Stomach (tissue), 4 donors: ENCODE data around the gene LYSMD1.

ENCODE experiments used
- EP300 ChIP-seq: sonication (generic); formaldehyde crosslinking; IDR thresholded peaks from one replicate; pipeline ENCODE4 v1.6.1; 2017; ENCODE audit warnings: antibody characterized with exemption
- POLR2A ChIP-seq, 4 donors: fragments of 450-650 bp; IDR thresholded peaks; one replicate each; pipeline ENCODE4 v1.6.1; 2016; ENCODE audit warnings: antibody characterized with exemption in 4 of 4, control low read depth in 2 of 4, mild to moderate bottlenecking in 1 of 4, moderate library complexity in 1 of 4
- TF ChIP-seq, protein P1 (sequence below), 7 experiments: fragments of 450-650 bp in 4 of 7; fragments of 200-600 bp in 3 of 7; sonication (generic) in 3 of 7; IDR thresholded peaks; one replicate each; pipeline ENCODE4 v1.5.1; 2016 to 2019; ENCODE audit warnings: antibody characterized with exemption in 7 of 7, control low read depth in 2 of 7, mild to moderate bottlenecking in 1 of 7

DNA sequence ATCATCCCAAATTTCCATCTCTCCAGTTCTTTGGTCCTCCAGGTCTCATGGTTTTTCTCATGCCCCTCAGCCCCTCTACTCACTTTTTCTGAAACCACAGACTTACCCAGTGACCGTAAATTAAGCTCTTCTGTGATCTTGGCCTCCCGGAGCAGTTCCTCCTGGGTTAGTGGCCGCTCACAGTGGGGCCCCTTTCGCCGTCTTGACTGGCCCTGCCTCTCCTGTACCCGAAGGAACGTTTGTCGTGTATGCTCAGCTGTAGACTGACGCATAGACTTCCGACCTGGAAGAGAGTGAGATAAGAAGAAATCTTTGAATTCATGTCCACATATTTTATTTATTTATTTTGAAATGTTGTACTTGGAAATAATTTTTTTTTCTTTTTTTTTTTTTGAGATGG, 18.5 kb upstream of the LYSMD1 start:
- TF ChIP-seq, protein P1, sequence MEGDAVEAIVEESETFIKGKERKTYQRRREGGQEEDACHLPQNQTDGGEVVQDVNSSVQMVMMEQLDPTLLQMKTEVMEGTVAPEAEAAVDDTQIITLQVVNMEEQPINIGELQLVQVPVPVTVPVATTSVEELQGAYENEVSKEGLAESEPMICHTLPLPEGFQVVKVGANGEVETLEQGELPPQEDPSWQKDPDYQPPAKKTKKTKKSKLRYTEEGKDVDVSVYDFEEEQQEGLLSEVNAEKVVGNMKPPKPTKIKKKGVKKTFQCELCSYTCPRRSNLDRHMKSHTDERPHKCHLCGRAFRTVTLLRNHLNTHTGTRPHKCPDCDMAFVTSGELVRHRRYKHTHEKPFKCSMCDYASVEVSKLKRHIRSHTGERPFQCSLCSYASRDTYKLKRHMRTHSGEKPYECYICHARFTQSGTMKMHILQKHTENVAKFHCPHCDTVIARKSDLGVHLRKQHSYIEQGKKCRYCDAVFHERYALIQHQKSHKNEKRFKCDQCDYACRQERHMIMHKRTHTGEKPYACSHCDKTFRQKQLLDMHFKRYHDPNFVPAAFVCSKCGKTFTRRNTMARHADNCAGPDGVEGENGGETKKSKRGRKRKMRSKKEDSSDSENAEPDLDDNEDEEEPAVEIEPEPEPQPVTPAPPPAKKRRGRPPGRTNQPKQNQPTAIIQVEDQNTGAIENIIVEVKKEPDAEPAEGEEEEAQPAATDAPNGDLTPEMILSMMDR (IDR thresholded peaks at IDR 0.05): no peak
- TF ChIP-seq POLR2A (IDR thresholded peaks at IDR 0.05) (no peak), EP300 (no peak)
